Cardiac fibroblast (primary cell): ENCODE results near the gene EYS.

Source experiments
- DNase-seq, 2 donors: peaks; one replicate each; pipeline versions ENCODE4 v3.0.0 to v3.0.0-alpha.2; 2010; ENCODE audit warnings: low read depth in 2 of 2
- H3K4me3 ChIP-seq, 2 donors: replicated peaks in 1 of 2; 1 replicate in 1 of 2; 2 replicates in 1 of 2; pipeline ENCODE4 v1.5.1; 2011; ENCODE audit warnings: low read depth in 2 of 2, low read length in 2 of 2, mild to moderate bottlenecking in 2 of 2, moderate library complexity in 1 of 2
- TF ChIP-seq, protein P1 (sequence below): IDR thresholded peaks from one replicate; pipeline ENCODE4 v1.5.1; 2011; ENCODE audit warnings: low read depth, mild to moderate bottlenecking, low read length, inconsistent platforms

The EYS gene

GRCh38 chr6:65707126-65707826 lies at the start of gene EYS:
TSS of gene EYS (minus strand) at chr6:65707226. CDS start at chr6:65495410, 211,816 bp downstream.
- TF ChIP-seq, protein P1, sequence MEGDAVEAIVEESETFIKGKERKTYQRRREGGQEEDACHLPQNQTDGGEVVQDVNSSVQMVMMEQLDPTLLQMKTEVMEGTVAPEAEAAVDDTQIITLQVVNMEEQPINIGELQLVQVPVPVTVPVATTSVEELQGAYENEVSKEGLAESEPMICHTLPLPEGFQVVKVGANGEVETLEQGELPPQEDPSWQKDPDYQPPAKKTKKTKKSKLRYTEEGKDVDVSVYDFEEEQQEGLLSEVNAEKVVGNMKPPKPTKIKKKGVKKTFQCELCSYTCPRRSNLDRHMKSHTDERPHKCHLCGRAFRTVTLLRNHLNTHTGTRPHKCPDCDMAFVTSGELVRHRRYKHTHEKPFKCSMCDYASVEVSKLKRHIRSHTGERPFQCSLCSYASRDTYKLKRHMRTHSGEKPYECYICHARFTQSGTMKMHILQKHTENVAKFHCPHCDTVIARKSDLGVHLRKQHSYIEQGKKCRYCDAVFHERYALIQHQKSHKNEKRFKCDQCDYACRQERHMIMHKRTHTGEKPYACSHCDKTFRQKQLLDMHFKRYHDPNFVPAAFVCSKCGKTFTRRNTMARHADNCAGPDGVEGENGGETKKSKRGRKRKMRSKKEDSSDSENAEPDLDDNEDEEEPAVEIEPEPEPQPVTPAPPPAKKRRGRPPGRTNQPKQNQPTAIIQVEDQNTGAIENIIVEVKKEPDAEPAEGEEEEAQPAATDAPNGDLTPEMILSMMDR, result no peak
- no peak for DNase-seq
- H3K4me3 ChIP-seq, result no peak within 1 kb of the TSS

DNA sequence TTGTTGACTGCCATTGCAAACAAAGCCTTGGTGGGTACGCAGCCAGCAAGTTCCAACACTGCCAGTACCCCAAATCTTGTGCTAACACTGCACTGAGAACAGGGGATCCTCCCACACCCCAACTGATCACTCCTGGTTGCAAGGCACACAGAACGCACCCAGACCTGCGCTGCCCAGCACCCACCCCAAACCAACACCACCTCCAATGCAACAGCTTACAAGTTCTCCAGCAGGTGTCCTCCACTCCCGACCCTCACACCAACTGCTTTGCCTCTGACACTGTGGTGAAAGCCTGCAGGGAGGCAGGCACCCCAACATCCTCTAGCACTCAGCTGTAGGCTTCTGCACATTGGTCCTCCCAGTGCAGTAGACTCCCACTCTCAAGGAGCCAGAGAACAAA lies 39.3 kb upstream of the EYS start:
- H3K4me3 ChIP-seq, result no peak overlapping the region
- DNase-seq, result no peak
- TF ChIP-seq, protein P1, result no peak

GRCh38 chr6:65745614-65746013 lies 38.6 kb upstream of the EYS start:
- no peak overlapping the region for H3K4me3 ChIP-seq
- no peak for DNase-seq
- TF ChIP-seq, protein P1, result no peak

GRCh38 chr6:65728879-65729479 lies 22.0 kb upstream of the EYS start:
- H3K4me3 ChIP-seq, result no peak overlapping the region
- TF ChIP-seq, protein P1, result no peak
- DNase-seq, result no peak

DNA sequence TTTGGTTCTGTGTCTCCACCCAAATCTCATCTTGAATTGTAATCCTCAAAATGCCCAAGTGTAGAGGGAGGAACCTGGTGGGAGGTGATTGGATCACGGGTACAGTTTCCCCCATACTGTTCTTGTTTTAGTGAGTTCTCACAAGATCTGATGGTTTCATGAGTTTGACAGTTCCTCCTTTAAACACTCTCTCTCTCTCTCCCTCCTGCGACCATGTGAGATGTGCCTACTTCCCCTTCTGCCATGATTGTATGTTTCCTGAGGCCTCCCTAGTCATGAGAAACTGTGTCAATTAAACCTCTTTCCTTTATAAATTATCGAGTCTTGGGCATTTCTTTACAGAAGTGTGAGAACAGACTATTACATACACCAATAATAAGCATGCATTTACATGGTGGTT lies 12.1 kb upstream of the EYS start:
- TF ChIP-seq, protein P1, result no peak
- H3K4me3 ChIP-seq, result no peak overlapping the region
- DNase-seq, result no peak

- H3K4me3 ChIP-seq, result no peak overlapping the region
- DNase-seq, result no peak
- TF ChIP-seq, protein P1, result no peak
Measured at GRCh38 chr6:65711531-65711930, 4.5 kb upstream of the EYS start.
